ENCODE results near the gene NSD1. TPM values are rescaled to one million over a fixed set of nuclear protein-coding genes. Genes with fewer than 3 reads are reported as not detected.

The NSD1 gene
- total and polyA plus RNA-seq, 3 donors from 2014 or later: 66.0 to 86.6 (median 71.2) TPM

- Histone ChIP-seq H3K4me1 (no peaks in the 10 kb centered on the region), H3K36me3 (ENCODE audit: low read depth, missing control alignments) (no peaks in the 10 kb centered on the region), H3K4me3 (no peak overlapping the region), H3K27ac (no peak overlapping the region), H3K27me3 (no peaks in the 10 kb centered on the region), H3K9me3 (no peaks in the 10 kb centered on the region)
- WGBS, 2 donors: 80 to 82% methylated on average over 4 of the region's 4 CpGs
- intact Hi-C loops (cut with DNase I; ENCODE audit: low total_unique reads): no loop called here
- no peak for DNase-seq
- no peak for TF ChIP-seq CTCF (IDR thresholded peaks at IDR 0.05)
- no peak for TF ChIP-seq POLR2A (IDR thresholded peaks at IDR 0.05)
These were observed 9.0 kb upstream of the NSD1 start for GRCh38 chr5:177124486-177124991.

GRCh38 chr5:177126771-177127170, 6.8 kb upstream of the NSD1 start:
- Histone ChIP-seq H3K36me3 (ENCODE audit: low read depth, missing control alignments) (no peaks in the 10 kb centered on the region), H3K4me3 (no peak overlapping the region), H3K27me3 (no peaks in the 10 kb centered on the region), H3K27ac (no peak overlapping the region), H3K9me3 (no peaks in the 10 kb centered on the region), H3K4me1 (no peaks in the 10 kb centered on the region)
- intact Hi-C loops (cut with DNase I; ENCODE audit: low total_unique reads): no loop called here
- WGBS, 2 donors: 44 to 63% methylated on average over 1 of the region's 1 CpG
- no peak for DNase-seq
- no peak for TF ChIP-seq POLR2A (IDR thresholded peaks at IDR 0.05)
- TF ChIP-seq CTCF (IDR thresholded peaks at IDR 0.05): no peak

- no peak for DNase-seq
- H3K27me3 ChIP-seq: no peaks in the 10 kb centered on the region
- H3K4me1 ChIP-seq: no peaks in the 10 kb centered on the region
- intact Hi-C loops (cut with DNase I; ENCODE audit: low total_unique reads): no loop called here
- H3K9me3 ChIP-seq: no peaks in the 10 kb centered on the region
- 86 to 90% methylated on average over 4 of the region's 4 CpGs for WGBS, 2 donors
- no peaks in the 10 kb centered on the region for H3K36me3 ChIP-seq (ENCODE audit: low read depth, missing control alignments)
- no peak for TF ChIP-seq CTCF (IDR thresholded peaks at IDR 0.05)
- TF ChIP-seq POLR2A (IDR thresholded peaks at IDR 0.05): no peak
- H3K4me3 ChIP-seq: no peak overlapping the region
- no peak overlapping the region for H3K27ac ChIP-seq
These were observed 5.0 kb upstream of the NSD1 start for GRCh38 chr5:177128551-177128981.

GRCh38 chr5:177130211-177131018, 3.2 kb upstream of the NSD1 start:
- intact Hi-C loops (cut with DNase I; ENCODE audit: low total_unique reads): no loop called here
- WGBS, 2 donors: 81% methylated on average over 5 of the region's 5 CpGs
- H3K27me3 ChIP-seq: no peaks in the 10 kb centered on the region
- H3K9me3 ChIP-seq: no peaks in the 10 kb centered on the region
- DNase-seq: no peak
- TF ChIP-seq CTCF (IDR thresholded peaks at IDR 0.05) (no peak), POLR2A (IDR thresholded peaks at IDR 0.05) (no peak)
- H3K4me1 ChIP-seq: peaks cover 7% of the 10 kb centered on the region
- H3K4me3 ChIP-seq: no peak overlapping the region
- no peak overlapping the region for H3K27ac ChIP-seq
- H3K36me3 ChIP-seq (ENCODE audit: low read depth, missing control alignments): no peaks in the 10 kb centered on the region

GRCh38 chr5:177131019-177131320, 2.6 kb upstream of the NSD1 start:
- H3K4me3 ChIP-seq: no peak overlapping the region
- no peaks in the 10 kb centered on the region for H3K9me3 ChIP-seq
- H3K27ac ChIP-seq: no peak overlapping the region
- no peaks in the 10 kb centered on the region for H3K36me3 ChIP-seq (ENCODE audit: low read depth, missing control alignments)
- no peaks in the 10 kb centered on the region for H3K27me3 ChIP-seq
- WGBS, 2 donors: 50 to 60% methylated on average over 2 of the region's 2 CpGs
- TF ChIP-seq POLR2A (IDR thresholded peaks at IDR 0.05) (no peak), CTCF (IDR thresholded peaks at IDR 0.05) (no peak)
- intact Hi-C loops (cut with DNase I; ENCODE audit: low total_unique reads): no loop called here
- peaks cover 10% of the 10 kb centered on the region for H3K4me1 ChIP-seq
- DNase-seq: no peak

All from testis (tissue), 3 donors.